C4-2B (cell line): Measurements from ENCODE around the gene LAIR2.

Experiments
- H3K27ac ChIP-seq: fragments of 450-650 bp; 2 replicates; pipeline ENCODE4 v1.5.1; 2017
- ZFX ChIP-seq: fragments of 450-650 bp; IDR thresholded peaks from 2 replicates; pipeline ENCODE4 v1.6.1; 2017
- TF ChIP-seq, protein P1 (sequence below): fragments of 450-650 bp; conservative IDR thresholded peaks from 2 replicates; pipeline ENCODE4 v1.5.1; 2017; ENCODE audit warnings: mild to moderate bottlenecking

The LAIR2 gene

DNA sequence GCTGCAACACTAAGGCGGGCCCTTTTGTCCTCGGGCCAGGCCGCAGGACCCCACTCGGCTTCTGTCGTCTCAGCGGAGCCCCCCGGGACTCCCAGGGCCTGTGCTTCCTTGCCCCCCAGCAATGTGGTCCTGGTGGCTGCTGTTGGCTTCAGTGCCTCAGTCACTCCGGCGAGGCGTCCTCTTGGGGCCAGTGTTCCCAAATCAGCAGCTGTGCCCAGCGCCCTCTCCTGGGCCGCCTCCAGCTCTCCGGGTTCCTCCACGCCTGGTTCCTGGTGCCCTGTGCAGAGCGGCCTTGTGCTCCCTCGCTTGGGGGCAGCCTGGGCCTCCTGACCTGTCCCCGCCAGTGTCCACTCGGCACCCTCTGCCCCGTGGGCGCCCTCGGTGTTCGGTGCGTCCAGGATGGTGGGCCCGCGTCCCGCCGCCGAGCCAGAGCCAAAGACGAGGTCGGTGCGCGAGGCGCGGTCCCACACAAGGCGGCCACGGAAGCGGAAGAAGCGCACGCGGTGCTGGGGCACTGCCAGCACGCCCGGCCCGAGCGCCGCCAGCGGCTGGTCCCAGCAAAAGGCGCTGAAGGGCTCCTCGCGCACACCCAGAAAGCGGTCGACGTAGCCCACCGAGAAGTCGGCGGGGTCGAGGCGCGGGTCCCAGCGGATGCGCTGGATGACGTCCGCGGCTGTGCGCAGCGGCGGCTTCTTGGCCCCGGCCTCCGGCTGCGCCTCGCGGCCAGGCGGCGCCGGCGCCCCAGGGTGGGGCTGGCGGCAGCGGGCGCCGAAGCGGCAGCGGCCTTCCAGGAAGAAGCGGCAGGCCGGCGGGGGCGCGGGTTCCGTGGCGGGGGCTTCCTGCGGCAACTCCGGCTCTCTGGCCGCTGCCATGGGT is 39.7 kb upstream of the LAIR2 start:
- TF ChIP-seq, protein P1, sequence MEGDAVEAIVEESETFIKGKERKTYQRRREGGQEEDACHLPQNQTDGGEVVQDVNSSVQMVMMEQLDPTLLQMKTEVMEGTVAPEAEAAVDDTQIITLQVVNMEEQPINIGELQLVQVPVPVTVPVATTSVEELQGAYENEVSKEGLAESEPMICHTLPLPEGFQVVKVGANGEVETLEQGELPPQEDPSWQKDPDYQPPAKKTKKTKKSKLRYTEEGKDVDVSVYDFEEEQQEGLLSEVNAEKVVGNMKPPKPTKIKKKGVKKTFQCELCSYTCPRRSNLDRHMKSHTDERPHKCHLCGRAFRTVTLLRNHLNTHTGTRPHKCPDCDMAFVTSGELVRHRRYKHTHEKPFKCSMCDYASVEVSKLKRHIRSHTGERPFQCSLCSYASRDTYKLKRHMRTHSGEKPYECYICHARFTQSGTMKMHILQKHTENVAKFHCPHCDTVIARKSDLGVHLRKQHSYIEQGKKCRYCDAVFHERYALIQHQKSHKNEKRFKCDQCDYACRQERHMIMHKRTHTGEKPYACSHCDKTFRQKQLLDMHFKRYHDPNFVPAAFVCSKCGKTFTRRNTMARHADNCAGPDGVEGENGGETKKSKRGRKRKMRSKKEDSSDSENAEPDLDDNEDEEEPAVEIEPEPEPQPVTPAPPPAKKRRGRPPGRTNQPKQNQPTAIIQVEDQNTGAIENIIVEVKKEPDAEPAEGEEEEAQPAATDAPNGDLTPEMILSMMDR = no peak; the same call in 1 of the 2 replicates
- peak; percentile 82; the same call in 1 of the 2 replicates for TF ChIP-seq ZFX
- peak overlapping the region; percentile 100 for H3K27ac ChIP-seq

DNA sequence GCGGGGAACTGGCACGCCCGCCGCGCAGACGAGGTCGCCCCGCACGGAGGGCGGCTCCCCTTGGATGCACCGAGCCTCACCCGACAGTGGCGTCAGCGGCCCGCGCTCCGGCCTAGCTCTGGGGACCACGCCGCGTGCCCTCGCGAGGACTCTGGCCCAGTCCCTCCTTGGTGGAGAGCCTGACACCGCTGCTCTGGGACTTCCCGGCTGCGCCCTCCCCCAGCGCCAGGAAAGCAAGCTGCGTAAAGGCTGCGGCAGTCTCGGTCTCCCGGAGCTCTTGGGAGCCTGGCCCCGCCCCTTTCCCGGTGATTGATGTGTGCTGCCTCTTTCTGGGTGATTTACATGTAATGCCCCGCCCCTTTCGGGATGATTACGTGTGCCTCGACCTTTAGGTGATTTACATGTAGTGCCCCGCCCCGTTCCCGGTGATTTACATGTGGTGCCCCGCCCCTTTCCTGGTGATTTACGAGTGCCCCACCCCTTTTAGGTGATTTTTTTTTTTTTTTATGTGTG is 39.0 kb upstream of the LAIR2 start, which contains the start of gene LENG9:
LENG9 (minus strand) TSS at position 248 of the 513 bp plus-strand sequence. CDS start 252 bp downstream, outside the sequence.
- H3K27ac ChIP-seq = peak within 1 kb of the TSS; percentile 100

DNA sequence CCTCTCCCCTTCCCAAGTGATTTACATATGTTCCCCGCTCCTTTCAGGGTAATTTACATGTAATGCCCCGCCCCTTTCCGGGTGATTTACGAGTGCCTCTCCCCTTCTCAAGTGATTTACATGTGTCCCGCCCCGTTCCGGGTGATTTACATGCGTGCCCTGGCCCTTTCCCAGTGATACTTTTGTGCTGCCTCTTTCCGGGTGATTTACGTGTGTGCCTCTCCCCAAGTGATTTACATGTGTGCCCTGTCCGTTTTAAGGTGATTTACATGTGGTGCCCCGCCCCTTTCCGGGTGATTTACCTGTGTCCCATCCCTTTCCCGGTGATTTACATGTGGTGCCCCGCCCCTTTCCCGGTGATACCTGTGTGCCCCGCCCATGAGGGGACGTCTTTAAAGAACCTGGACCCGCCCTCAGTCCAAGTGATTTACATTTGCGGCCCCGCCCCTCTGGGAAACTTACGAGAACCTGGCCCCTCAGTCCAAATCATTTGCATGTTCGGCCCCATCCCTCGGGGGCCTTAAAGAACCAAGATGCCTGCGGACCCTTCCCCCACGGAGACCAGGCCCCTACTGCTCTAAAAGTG is 38.5 kb upstream of the LAIR2 start:
- no peak for TF ChIP-seq ZFX
- TF ChIP-seq, protein P1 = no peak
- H3K27ac ChIP-seq = peak overlapping the region; percentile 100

More for the DNA sequence above, 39.0 kb upstream of the LAIR2 start, which contains the start of gene LENG9:
- peak; percentile 55; the same call in 1 of the 2 replicates for TF ChIP-seq ZFX
- TF ChIP-seq, protein P1 = no peak

DNA sequence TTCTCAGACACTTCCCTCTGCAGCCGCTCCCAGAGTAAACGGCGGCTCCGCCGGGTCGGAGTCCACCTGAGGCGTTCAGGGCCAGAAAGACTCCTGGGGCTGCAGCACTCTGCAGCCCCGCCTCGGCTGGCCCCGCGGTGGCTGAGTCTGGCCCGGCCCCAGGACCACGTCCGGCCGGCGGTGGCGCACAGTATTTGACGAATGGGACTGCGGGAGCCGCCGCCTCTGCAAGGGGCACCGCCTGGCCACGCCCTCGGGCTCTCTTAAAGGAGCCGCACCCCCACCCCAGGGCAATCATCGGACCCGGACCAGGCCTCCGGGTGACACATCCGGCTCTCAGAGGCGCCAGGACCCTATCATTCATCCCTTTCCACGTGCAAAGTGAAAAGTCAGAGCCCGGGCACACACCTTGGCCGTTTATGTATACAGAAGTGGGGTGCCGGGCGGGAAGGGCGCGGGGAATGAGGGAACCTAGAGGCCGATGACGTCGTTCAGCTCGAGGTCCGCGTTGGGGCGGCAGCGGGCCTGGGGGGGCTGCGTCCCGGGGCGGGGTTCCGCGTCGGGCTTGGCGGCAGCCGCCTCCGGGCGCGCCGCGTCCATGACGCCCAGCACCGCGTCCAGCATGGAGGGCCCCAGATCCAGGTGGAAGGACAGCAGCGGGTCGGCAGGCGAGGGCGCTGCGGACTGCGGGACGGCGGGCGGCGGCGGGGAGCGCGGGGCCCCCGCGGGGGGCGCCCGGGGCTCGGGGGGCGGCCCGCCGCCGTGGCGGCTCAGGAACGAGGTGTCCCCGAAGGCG is 37.8 kb upstream of the LAIR2 start:
- peak overlapping the region; percentile 100 for H3K27ac ChIP-seq
- TF ChIP-seq, protein P1 = no peak
- TF ChIP-seq ZFX = no peak

DNA sequence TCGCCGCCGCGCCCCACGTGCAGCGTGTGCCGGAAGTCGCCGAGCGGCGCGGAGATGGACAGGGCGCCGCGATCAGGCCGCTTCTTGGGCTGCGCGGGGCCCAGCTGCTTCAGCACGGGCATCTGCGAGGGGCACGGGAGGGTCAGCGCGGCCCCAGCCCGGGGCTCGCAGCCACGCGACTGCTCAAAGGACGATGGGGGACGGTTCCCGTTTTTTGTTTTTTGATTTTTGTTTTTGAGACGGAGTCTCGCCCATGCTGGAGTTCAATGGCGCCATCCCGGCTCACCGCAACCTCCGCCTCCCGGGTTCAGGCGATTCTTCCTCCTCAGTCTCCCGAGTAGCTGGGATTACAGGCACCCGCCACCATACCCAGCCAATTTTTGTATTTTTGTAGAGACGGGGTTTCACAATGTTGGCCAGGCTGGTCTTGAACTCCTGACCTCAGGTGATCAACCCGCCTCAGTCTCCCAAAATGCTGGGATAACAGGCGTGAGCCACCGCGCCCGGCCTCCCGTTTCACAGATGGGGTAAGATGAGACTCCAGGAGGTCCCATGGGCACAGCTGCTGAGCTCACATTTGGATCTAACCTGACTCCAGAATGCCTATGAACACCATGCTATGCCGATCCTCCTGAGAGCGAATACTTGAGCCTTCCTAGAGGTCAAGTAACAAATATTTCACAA is 37.1 kb upstream of the LAIR2 start:
- H3K27ac ChIP-seq = peak overlapping the region; percentile 100
- TF ChIP-seq, protein P1 = no peak
- no peak for TF ChIP-seq ZFX

DNA sequence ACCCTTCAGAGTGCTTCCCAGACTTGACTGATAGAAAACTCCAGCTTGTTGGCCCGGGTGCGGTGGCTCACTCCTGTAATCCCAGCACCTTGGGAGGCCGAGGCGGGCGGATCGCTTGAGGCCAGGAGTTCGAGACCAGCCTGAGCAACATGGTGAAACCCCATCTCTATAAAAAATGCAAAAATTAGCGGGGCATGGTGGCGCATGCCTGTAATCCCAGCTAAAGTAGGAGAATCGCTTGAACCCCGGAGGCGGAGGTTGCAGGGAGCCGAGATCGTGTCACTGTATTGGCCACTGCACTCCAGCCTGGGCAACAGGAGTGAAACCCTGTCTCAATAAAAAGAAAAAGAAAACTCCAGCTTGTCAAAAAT is 36.5 kb upstream of the LAIR2 start:
- H3K27ac ChIP-seq = peak overlapping the region; percentile 100

DNA sequence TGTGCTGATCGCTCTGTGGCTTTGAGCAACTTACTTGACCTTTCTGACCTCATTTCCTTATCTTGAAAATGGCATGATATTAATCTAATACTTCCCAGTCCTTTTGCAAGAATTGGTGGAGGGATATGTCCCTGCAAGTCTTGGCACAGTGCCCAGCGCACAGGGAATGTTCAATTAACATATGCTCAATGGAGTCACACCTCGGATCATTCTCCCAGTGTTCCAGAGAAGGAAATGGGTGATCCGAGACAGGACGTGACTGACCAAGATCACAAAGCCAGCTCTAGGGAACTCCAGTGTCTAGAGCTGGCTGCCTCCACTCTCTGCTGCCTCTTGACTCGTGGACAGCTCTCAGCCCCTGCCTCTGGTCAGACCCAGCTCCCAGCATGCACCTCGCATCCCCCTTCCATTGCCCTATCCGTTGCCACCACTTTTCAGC is 33.1 kb upstream of the LAIR2 start:
- TF ChIP-seq, protein P1 = no peak
- TF ChIP-seq ZFX = no peak
- H3K27ac ChIP-seq = peak overlapping the region; percentile 86
